Mesenchymal stem cell (in vitro differentiated cells and primary cell): ENCODE measurements around the gene CSF1R.

Experiments used
- DNase-seq: peaks from one replicate; pipeline ENCODE4 v3.0.0-alpha.2; 2013
- H2AFZ ChIP-seq: one replicate; pipeline ENCODE4 v1.6.1; 2013; ENCODE audit warnings: low read depth, mild to moderate bottlenecking, control low read depth, inconsistent platforms, low read length, moderate library complexity
- H2AK5ac ChIP-seq: 2 replicates; pipeline ENCODE4 v1.6.1; 2013; ENCODE audit warnings: low read length, moderate library complexity, mild to moderate bottlenecking, inconsistent platforms; ENCODE audit not compliant: severe bottlenecking
- H2BK120ac ChIP-seq: one replicate; pipeline ENCODE4 v1.6.1; 2013; ENCODE audit warnings: low read depth, mild to moderate bottlenecking, inconsistent platforms, low read length, moderate library complexity
- H2BK12ac ChIP-seq, 2 experiments: one replicate each; pipeline ENCODE4 v1.6.1; 2013; ENCODE audit warnings: inconsistent platforms in 2 of 2, low read length in 2 of 2, mild to moderate bottlenecking in 2 of 2, moderate library complexity in 2 of 2, control low read depth in 1 of 2
- H2BK15ac ChIP-seq: one replicate; pipeline ENCODE4 v1.6.1; 2013; ENCODE audit warnings: mild to moderate bottlenecking, low read depth, inconsistent platforms; ENCODE audit not compliant: poor library complexity, severe bottlenecking
- H2BK5ac ChIP-seq: 2 replicates; pipeline ENCODE4 v1.6.1; 2013; ENCODE audit warnings: low read depth, mild to moderate bottlenecking, low read length, control low read depth, inconsistent platforms; ENCODE audit not compliant: poor library complexity, severe bottlenecking
- H3K14ac ChIP-seq, 2 experiments: one replicate each; pipeline ENCODE4 v1.6.1; 2013; ENCODE audit warnings: inconsistent platforms in 2 of 2, low read length in 2 of 2, control low read depth in 1 of 2, mild to moderate bottlenecking in 1 of 2, moderate library complexity in 1 of 2
- H3K18ac ChIP-seq, 2 experiments: one replicate each; pipeline ENCODE4 v1.6.1; 2013; ENCODE audit warnings: inconsistent platforms in 2 of 2, low read length in 2 of 2, control low read depth in 1 of 2, low read depth in 1 of 2, mild to moderate bottlenecking in 1 of 2
- H3K23ac ChIP-seq, 2 experiments: one replicate each; pipeline ENCODE4 v1.6.1; 2013; ENCODE audit warnings: inconsistent platforms in 2 of 2, low read length in 2 of 2, mild to moderate bottlenecking in 2 of 2, moderate library complexity in 2 of 2, control low read depth in 1 of 2
- H3K27ac ChIP-seq: 2 replicates; pipeline ENCODE4 v1.5.1; 2013; ENCODE audit warnings: mild to moderate bottlenecking, moderate library complexity, low read length, control low read depth, inconsistent platforms; ENCODE audit not compliant: poor library complexity, severe bottlenecking
- H3K27me3 ChIP-seq, 2 experiments: 2 replicates each; pipeline versions ENCODE4 v1.6.1 to v1.7.0; 2013; ENCODE audit warnings: low read length in 2 of 2, mild to moderate bottlenecking in 2 of 2, moderate library complexity in 2 of 2, control low read depth in 1 of 2, inconsistent platforms in 1 of 2; ENCODE audit not compliant: control insufficient read depth in 1 of 2, insufficient read depth in 1 of 2
- H3K36me3 ChIP-seq, 2 experiments: 2 replicates each; pipeline versions ENCODE4 v1.6.1 to v1.7.0; 2013; ENCODE audit warnings: low read length in 2 of 2, control low read depth in 1 of 2, inconsistent platforms in 1 of 2, low read depth in 1 of 2, mild to moderate bottlenecking in 1 of 2; ENCODE audit not compliant: insufficient read depth in 2 of 2, control insufficient read depth in 1 of 2
- H3K4ac ChIP-seq, 2 experiments: one replicate each; pipeline ENCODE4 v1.6.1; 2013; ENCODE audit warnings: inconsistent platforms in 2 of 2, low read length in 2 of 2, mild to moderate bottlenecking in 2 of 2, moderate library complexity in 2 of 2, control low read depth in 1 of 2, low read depth in 1 of 2
- H3K4me1 ChIP-seq: 2 replicates; pipeline ENCODE4 v1.6.1; 2013; ENCODE audit warnings: low read depth, low read length, control low read depth; ENCODE audit not compliant: control insufficient read depth, insufficient read depth
- H3K4me2 ChIP-seq: 2 replicates; pipeline ENCODE4 v1.6.1; 2013; ENCODE audit warnings: low read length, mild to moderate bottlenecking, inconsistent platforms; ENCODE audit not compliant: poor library complexity, severe bottlenecking
- H3K4me3 ChIP-seq, 2 experiments: 2 replicates each; pipeline versions ENCODE4 v1.5.1 to v1.7.0; 2013; ENCODE audit warnings: low read length in 2 of 2, mild to moderate bottlenecking in 2 of 2, control low read depth in 1 of 2, low read depth in 1 of 2; ENCODE audit not compliant: insufficient read depth in 1 of 2
- H3K79me1 ChIP-seq: replicated peaks from 2 replicates; pipeline ENCODE4 v1.6.1; 2013; ENCODE audit warnings: mild to moderate bottlenecking, control low read depth, low read length, inconsistent platforms; ENCODE audit not compliant: poor library complexity, severe bottlenecking
- H3K9ac ChIP-seq: 2 replicates; pipeline ENCODE4 v1.7.0; 2013; ENCODE audit warnings: mild to moderate bottlenecking, low read length, moderate library complexity
- H3K9me3 ChIP-seq: 2 replicates; pipeline ENCODE4 v1.7.0; 2013; ENCODE audit warnings: mild to moderate bottlenecking, low read length; ENCODE audit not compliant: control insufficient read depth
- H4K8ac ChIP-seq: one replicate; pipeline ENCODE4 v1.6.1; 2013; ENCODE audit warnings: inconsistent platforms, mild to moderate bottlenecking, low read length, moderate library complexity
- H4K91ac ChIP-seq: one replicate; pipeline ENCODE4 v1.6.1; 2013; ENCODE audit warnings: mild to moderate bottlenecking, low read length, inconsistent platforms
- WGBS: methylation state at CpG from one replicate; pipeline ENCODE4 v1.1.7; 2013; ENCODE audit warnings: mixed read lengths; 5-methylcytosine and 5-hydroxymethylcytosine counted together

The CSF1R gene

DNA sequence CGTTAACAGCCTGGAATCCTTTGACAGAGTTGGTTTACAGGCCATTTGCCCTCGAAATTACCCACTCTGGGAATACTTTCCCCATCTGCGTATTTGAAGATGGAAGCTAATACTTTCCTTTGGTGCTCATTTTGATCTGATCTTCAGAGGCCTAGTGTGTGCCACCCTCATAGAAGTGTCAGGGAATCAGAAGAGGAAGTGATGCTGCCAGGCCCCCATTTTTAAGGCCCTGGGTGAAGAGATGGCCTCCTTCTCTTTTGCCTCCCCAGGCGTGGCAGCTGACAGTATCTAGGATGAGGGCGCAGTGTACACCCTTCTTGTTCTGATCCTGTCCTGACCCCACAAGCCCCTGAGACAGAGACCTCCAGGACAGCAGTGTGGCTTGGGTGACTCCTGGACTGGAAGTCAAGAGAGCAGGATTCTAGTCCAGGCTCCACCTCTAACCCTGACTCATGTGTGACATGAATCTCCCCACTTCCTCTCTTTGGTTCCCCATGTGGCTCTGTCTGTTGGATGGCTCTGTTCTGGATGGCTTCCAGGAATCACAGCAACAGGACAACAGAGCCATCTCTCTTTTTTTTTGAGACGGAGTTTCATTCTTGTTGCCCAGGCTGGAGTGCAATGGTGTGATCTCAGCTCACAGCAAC is 27.8 kb downstream of the CSF1R start:
- H3K27me3 ChIP-seq = no peaks in the 10 kb centered on the region

DNA sequence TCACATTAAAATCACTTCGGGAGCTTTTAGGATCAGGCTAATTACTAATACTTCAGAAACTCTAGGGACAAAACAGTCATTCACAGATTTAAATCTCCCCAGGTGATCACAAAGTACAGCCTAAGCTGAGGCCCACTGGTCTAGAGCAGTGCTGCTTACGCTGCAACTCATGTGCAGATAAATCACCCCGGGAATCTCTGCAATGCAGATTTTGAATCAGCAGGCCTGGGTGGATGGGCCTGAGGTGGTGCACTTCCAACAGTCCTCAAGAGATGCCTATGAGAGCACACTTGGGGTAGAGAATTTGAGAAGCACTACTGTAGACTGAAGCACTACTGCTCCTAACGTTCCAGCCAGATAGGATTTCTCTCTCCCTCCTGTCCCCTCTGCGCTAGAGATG is 28.4 kb downstream of the CSF1R start:
- no peak overlapping the region for H3K14ac ChIP-seq
- no peaks in the 10 kb centered on the region for H3K9me3 ChIP-seq
- H4K8ac ChIP-seq = no peak overlapping the region
- no peak overlapping the region for H2AK5ac ChIP-seq
- no peak overlapping the region for H3K23ac ChIP-seq
- H3K4me2 ChIP-seq = no peak overlapping the region
- no peak overlapping the region for H3K18ac ChIP-seq
- H3K27me3 ChIP-seq = no peaks in the 10 kb centered on the region
- WGBS = 72% methylated on average over 5 of the region's 5 CpGs
- peaks cover 27 to 36% of the 10 kb centered on the region in 2 experiments for H3K36me3 ChIP-seq
- no peak overlapping the region for H2AFZ ChIP-seq
- DNase-seq = no peak
- no peak overlapping the region for H3K27ac ChIP-seq
- H2BK12ac ChIP-seq = no peak overlapping the region
- no peak overlapping the region for H2BK15ac ChIP-seq
- no peak overlapping the region for H3K9ac ChIP-seq
- peaks cover 18% of the 10 kb centered on the region for H3K4me1 ChIP-seq
- H3K4me3 ChIP-seq = no peak overlapping the region
- no peak overlapping the region for H2BK5ac ChIP-seq
- peaks cover 4% of the 10 kb centered on the region for H3K79me1 ChIP-seq
- H2BK120ac ChIP-seq = no peak overlapping the region
- no peak overlapping the region for H4K91ac ChIP-seq
- peak overlapping the region in 1 of 2 experiments; percentile 19 for H3K4ac ChIP-seq

More for the DNA sequence above, 27.8 kb downstream of the CSF1R start:
- Histone ChIP-seq H3K27ac (no peak overlapping the region), H4K91ac (peak overlapping the region; percentile 52), H2BK15ac (no peak overlapping the region), H2AK5ac (peak overlapping the region; percentile 17), H3K14ac (peak overlapping the region in 1 of 2 experiments; percentile 14), H3K4ac (peak overlapping the region in 1 of 2 experiments; percentile 5), H3K18ac (no peak overlapping the region), H4K8ac (no peak overlapping the region), H3K4me2 (no peak overlapping the region), H2BK5ac (no peak overlapping the region), H3K79me1 (peaks cover 4% of the 10 kb centered on the region), H2AFZ (peak overlapping the region; percentile 24), H3K36me3 (peaks cover 26 to 30% of the 10 kb centered on the region in 2 experiments), H2BK120ac (peak overlapping the region; percentile 11), H3K4me1 (peaks cover 13% of the 10 kb centered on the region), H3K9ac (no peak overlapping the region), H3K4me3 (no peak overlapping the region), H3K9me3 (no peaks in the 10 kb centered on the region), H3K23ac (no peak overlapping the region), H2BK12ac (peak overlapping the region; percentile 32 to 87)
- DNase-seq = peak; percentile 84
- 85% methylated on average over 6 of the region's 6 CpGs for WGBS

DNA sequence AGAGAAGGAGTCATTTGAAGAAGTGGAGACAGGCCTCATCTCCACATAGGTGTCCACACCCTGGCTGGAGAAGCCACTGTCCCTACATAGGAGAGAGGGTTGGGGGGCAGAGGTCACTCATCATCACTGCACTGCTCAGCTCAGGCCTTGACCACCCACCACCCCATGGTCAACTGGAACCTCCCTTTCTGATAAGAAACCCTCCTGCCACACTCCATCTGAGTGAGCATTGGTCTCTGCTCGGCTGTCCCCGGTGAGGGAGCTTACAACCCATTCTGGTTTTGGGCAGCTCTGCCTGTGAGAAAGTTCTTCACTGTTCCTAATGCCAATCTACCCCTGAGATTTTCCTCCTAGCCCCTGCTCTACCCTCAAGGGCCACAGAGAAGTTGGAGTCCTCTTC is 28.8 kb downstream of the CSF1R start:
- H3K4me2 ChIP-seq = no peak overlapping the region
- no peak overlapping the region for H3K18ac ChIP-seq
- no peak overlapping the region for H2BK12ac ChIP-seq
- no peak overlapping the region for H3K4ac ChIP-seq
- no peak overlapping the region for H3K9ac ChIP-seq
- no peak overlapping the region for H3K23ac ChIP-seq
- no peak overlapping the region for H2BK120ac ChIP-seq
- H3K79me1 ChIP-seq = peaks cover 4% of the 10 kb centered on the region
- no peak overlapping the region for H3K4me3 ChIP-seq
- no peak overlapping the region for H4K8ac ChIP-seq
- H3K4me1 ChIP-seq = peaks cover 22% of the 10 kb centered on the region
- H3K27me3 ChIP-seq = no peaks in the 10 kb centered on the region
- no peaks in the 10 kb centered on the region for H3K9me3 ChIP-seq
- no peak overlapping the region for H2BK15ac ChIP-seq
- WGBS = 89% methylated on average over 2 of the region's 2 CpGs
- H2AFZ ChIP-seq = no peak overlapping the region
- H2AK5ac ChIP-seq = peak overlapping the region; percentile 12
- H3K36me3 ChIP-seq = peaks cover 30 to 41% of the 10 kb centered on the region in 2 experiments
- no peak for DNase-seq
- no peak overlapping the region for H3K14ac ChIP-seq
- H2BK5ac ChIP-seq = no peak overlapping the region
- peak overlapping the region; percentile 40 for H4K91ac ChIP-seq
- H3K27ac ChIP-seq = no peak overlapping the region

DNA sequence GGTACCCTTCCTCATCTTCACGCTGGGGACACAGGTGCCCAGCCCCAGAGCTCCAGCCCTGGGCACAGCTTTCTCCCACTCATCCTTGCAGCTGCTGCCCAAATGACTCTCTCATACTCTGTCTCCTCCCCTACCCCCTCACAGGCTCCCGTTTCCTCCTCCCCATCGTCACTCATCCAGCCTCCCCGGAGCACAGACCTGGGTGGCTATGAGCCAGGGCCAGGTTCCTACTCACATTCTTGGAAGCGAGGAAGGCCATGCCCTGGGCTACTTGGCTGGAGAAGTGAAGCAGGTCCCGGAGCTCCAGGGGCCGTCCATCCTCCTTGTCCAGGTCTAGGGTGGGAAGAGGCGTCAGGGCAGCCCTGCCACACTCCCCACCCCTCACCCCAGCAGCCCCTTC is 29.3 kb downstream of the CSF1R start:
- Histone ChIP-seq H3K14ac (no peak overlapping the region), H2BK12ac (no peak overlapping the region), H3K4ac (no peak overlapping the region), H3K4me2 (no peak overlapping the region), H4K91ac (no peak overlapping the region), H3K36me3 (peaks cover 35 to 46% of the 10 kb centered on the region in 2 experiments), H3K9ac (no peak overlapping the region), H2BK5ac (no peak overlapping the region), H2BK120ac (no peak overlapping the region), H3K27ac (no peak overlapping the region), H3K9me3 (no peaks in the 10 kb centered on the region), H3K4me1 (peaks cover 27% of the 10 kb centered on the region), H3K23ac (no peak overlapping the region), H3K18ac (no peak overlapping the region), H3K79me1 (peaks cover 4% of the 10 kb centered on the region), H4K8ac (no peak overlapping the region), H2BK15ac (peak overlapping the region; percentile 84), H3K4me3 (no peak overlapping the region), H3K27me3 (no peaks in the 10 kb centered on the region), H2AK5ac (no peak overlapping the region), H2AFZ (no peak overlapping the region)
- WGBS = 94% methylated on average over 7 of the region's 8 CpGs
- DNase-seq = no peak
